OCI-LY7 (cell line): ENCODE results near the gene C14orf132. TPM values are rescaled to one million over a fixed set of nuclear protein-coding genes. Genes with fewer than 3 reads are reported as not detected.
"Not testable (repeated sequence)": the region's sequence is repeated elsewhere in the genome, so short reads cannot be mapped to it uniquely, and the experiment has no call there.

Experiments used
- BruUV-seq: library from RNA; stranded (reverse); fragments of 400-500 nt; replicated peaks from 2 replicates; lab custom pipeline; 2021; lab: Mats Ljungman, UMichigan
- CTCF ChIA-PET: fragments of 300-600 bp; sonication (Branson Sonifier 250); formaldehyde crosslinking; loops from one replicate; lab custom pipeline; 2022; ENCODE audit warnings: antibody characterized with exemption; ENCODE audit not compliant: unreplicated experiment; lab: Charles Lee
- POLR2A ChIA-PET: fragments of 300-600 bp; sonication (Branson Sonifier 250); formaldehyde crosslinking; loops from one replicate; lab custom pipeline; 2022; ENCODE audit warnings: antibody characterized with exemption; lab: Charles Lee
- DNase-seq: peaks from one replicate; pipeline ENCODE4 v3.0.0-alpha.2; 2015; ENCODE audit warnings: low spot score
- H2AFZ ChIP-seq: fragments of 200-600 bp; sonication (generic), shearing (Covaris generic); 2 replicates; pipeline ENCODE4 v1.6.1; 2014; ENCODE audit warnings: mild to moderate bottlenecking, antibody characterized with exemption, low read length, moderate library complexity
- H3K27ac ChIP-seq: fragments of 200-600 bp; sonication (generic); 2 replicates; pipeline ENCODE4 v1.5.1; 2014; ENCODE audit warnings: mixed run types, low read depth, mild to moderate bottlenecking, moderate library complexity, low read length, inconsistent platforms; ENCODE audit not compliant: poor library complexity, severe bottlenecking
- H3K36me3 ChIP-seq: fragments of 200-600 bp; sonication (generic); 2 replicates; pipeline ENCODE4 v1.6.1; 2014; ENCODE audit warnings: mild to moderate bottlenecking, antibody characterized with exemption, low read length, moderate library complexity, mixed read lengths; ENCODE audit not compliant: insufficient read depth
- H3K4me1 ChIP-seq: fragments of 200-600 bp; sonication (generic); 2 replicates; pipeline ENCODE4 v1.5.1; 2014; ENCODE audit warnings: mild to moderate bottlenecking, low read length; ENCODE audit not compliant: insufficient read depth, poor library complexity, severe bottlenecking
- H3K4me2 ChIP-seq: fragments of 200-600 bp; sonication (generic); 2 replicates; pipeline ENCODE4 v1.6.1; 2014; ENCODE audit warnings: mild to moderate bottlenecking, low read length
- H3K4me3 ChIP-seq: fragments of 200-600 bp; sonication (generic); 2 replicates; pipeline ENCODE4 v1.5.1; 2014; ENCODE audit warnings: mild to moderate bottlenecking, low read depth, low read length; ENCODE audit not compliant: poor library complexity, severe bottlenecking
- H3K79me2 ChIP-seq: fragments of 200-600 bp; sonication (generic); 2 replicates; pipeline ENCODE4 v1.6.1; 2016; ENCODE audit warnings: low read depth, mild to moderate bottlenecking, low read length, moderate library complexity, mixed read lengths; ENCODE audit not compliant: insufficient read depth
- H3K9me2 ChIP-seq: fragments of 200-600 bp; sonication (generic); 2 replicates; pipeline ENCODE4 v1.6.1; 2016; ENCODE audit warnings: mild to moderate bottlenecking, low read length, mixed read lengths; ENCODE audit not compliant: insufficient read depth
- H3K9me3 ChIP-seq: fragments of 200-600 bp; sonication (generic); 2 replicates; pipeline ENCODE4 v1.6.1; 2014; ENCODE audit warnings: mild to moderate bottlenecking, mixed run types, low read length, mixed read lengths
- H4K20me1 ChIP-seq: fragments of 200-600 bp; sonication (generic); 2 replicates; pipeline ENCODE4 v1.6.1; 2014; ENCODE audit warnings: mild to moderate bottlenecking, antibody characterized with exemption, low read length, moderate library complexity, mixed read lengths; ENCODE audit not compliant: insufficient read depth
- EZH2phosphoT487 ChIP-seq: fragments of 200-600 bp; sonication (generic); IDR thresholded peaks from 2 replicates; pipeline ENCODE4 v1.6.1; 2018; ENCODE audit warnings: low read depth, borderline replicate concordance, mild to moderate bottlenecking, mixed run types, antibody characterized with exemption, low read length, moderate library complexity, mixed read lengths
- intact Hi-C: fragments of 100-400 bp; cut with micrococcal nuclease; formaldehyde crosslinking; loops from one replicate; pipeline ENCODE4 v1.10.0; 2022; ENCODE audit not compliant: unreplicated experiment
- total RNA-seq, 2 experiments: library from RNA; depleted of rRNA in 1 of 2; stranded (reverse); fragments of >200 nt in 1 of 2; shearing (Covaris generic) in 1 of 2; gene quantifications; 2 replicates each; pipeline ENCODE4 v1.2.3, GENCODE V29; 2014 to 2022
- TF ChIP-seq, protein P1 (sequence below): fragments of 200-600 bp; sonication (generic); conservative IDR thresholded peaks from 2 replicates; pipeline ENCODE4 v1.5.1; 2014; ENCODE audit warnings: mild to moderate bottlenecking, antibody characterized with exemption, low read length, moderate library complexity, mixed read lengths

Gene C14orf132
- total RNA-seq, 2 experiments from 2014 or later = 0.27 TPM; not detected in 1

DNA sequence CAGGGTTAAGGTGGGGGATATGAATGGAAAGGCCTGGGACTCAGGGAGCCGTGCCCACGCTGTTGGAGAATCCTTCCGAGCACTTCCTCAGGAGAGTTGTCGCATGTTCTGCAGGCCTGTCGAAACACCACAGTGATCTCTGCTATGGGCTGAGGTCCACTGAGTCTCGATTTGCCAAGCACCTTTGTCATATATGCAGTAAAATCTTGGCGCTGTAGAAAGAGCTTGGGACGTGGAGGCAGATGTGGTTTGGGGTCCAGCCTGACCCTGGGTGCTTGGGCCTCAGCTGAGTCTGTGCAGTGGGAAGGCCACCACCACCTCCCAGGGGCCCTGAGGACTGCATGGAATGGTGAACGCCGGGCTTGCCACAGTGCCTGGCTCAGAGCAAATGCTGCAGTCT is 32.9 kb downstream of the C14orf132 start:
- Histone ChIP-seq H3K4me2 (no peak overlapping the region), H3K79me2 (no peaks in the 10 kb centered on the region), H3K27ac (no peak overlapping the region), H3K9me2 (no peaks in the 10 kb centered on the region), H4K20me1 (no peaks in the 10 kb centered on the region), H3K4me1 (no peaks in the 10 kb centered on the region), H3K9me3 (no peaks in the 10 kb centered on the region), H3K36me3 (no peaks in the 10 kb centered on the region), H3K4me3 (no peak overlapping the region), H2AFZ (no peak overlapping the region)
- DNase-seq = no peak
- ChIA-PET POLR2A (no interaction called here), CTCF (interaction anchor here (0.6 kb wide), 1 partner anchor 1227 kb away, joined by 3 read pairs; no protein-coding TSS in a partner anchor)
- BruUV-seq = no TSS peak
- TF ChIP-seq EZH2phosphoT487 = no peak
- TF ChIP-seq, protein P1, sequence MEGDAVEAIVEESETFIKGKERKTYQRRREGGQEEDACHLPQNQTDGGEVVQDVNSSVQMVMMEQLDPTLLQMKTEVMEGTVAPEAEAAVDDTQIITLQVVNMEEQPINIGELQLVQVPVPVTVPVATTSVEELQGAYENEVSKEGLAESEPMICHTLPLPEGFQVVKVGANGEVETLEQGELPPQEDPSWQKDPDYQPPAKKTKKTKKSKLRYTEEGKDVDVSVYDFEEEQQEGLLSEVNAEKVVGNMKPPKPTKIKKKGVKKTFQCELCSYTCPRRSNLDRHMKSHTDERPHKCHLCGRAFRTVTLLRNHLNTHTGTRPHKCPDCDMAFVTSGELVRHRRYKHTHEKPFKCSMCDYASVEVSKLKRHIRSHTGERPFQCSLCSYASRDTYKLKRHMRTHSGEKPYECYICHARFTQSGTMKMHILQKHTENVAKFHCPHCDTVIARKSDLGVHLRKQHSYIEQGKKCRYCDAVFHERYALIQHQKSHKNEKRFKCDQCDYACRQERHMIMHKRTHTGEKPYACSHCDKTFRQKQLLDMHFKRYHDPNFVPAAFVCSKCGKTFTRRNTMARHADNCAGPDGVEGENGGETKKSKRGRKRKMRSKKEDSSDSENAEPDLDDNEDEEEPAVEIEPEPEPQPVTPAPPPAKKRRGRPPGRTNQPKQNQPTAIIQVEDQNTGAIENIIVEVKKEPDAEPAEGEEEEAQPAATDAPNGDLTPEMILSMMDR = no peak
- intact Hi-C loops = no loop called here

DNA sequence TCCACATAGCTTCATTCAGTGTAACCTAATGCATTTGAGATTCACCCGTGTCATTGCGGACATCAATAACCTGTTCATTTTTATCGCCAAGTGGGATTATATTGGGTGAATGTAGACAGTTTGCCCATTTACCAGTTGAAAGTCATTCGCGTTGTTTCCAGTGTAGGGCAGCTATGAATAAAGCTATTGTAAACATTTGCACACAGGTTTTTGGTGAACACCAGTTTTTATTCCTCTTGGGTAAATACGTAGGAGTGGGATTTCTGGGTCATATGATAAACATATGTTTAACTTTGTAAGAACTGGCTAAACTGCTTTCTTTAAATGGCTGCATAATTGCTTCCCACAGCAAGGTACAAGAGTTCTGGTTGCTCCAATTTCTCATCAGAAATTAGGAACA is 33.6 kb downstream of the C14orf132 start:
- intact Hi-C loops = no loop called here
- BruUV-seq = no TSS peak

DNA sequence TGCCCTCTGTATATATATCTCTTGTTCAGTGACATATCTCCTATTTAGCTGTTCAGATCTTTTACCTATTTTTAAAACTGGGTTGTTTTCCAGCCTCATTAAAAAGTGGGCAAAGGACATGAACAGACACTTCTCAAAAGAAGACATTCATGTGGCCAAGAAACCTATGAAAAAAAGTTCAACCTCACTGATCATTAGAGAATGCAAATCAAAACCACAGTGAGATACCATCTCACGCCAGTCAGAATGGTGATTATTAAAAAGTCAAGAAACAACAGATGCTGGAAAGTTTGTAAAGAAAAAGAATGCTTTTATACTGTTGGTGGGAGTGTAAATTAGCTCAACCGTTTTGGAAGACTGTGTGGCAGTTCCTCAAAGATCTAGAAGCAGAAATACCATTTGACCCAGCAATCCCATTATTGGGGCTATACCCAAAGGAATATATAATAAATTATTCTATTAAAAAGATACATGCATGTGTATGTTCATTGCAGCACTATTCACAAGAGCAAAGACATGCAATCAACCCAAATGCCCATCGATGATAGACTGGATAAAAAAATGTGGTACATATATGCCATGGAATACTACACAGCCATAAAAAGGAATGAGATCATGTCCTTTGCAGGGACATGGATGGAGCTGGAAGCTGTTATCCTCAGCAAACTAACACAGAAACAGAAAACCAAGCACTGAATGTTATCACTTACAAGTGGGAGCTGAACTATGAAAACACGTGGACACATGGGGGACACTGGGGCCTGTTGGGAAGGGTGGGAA is 34.3 kb downstream of the C14orf132 start:
- H3K27ac ChIP-seq, BruUV-seq, H3K4me3 ChIP-seq, H3K4me1 ChIP-seq, H3K79me2 ChIP-seq, H3K36me3 ChIP-seq, H3K9me3 ChIP-seq, H3K9me2 ChIP-seq, intact Hi-C loops, POLR2A ChIA-PET, H4K20me1 ChIP-seq, H3K4me2 ChIP-seq, CTCF ChIA-PET, DNase-seq, H2AFZ ChIP-seq: not testable (repeated sequence)

More for the DNA sequence above, 33.6 kb downstream of the C14orf132 start:
- H2AFZ ChIP-seq = no peak overlapping the region
- TF ChIP-seq EZH2phosphoT487 = no peak
- TF ChIP-seq, protein P1 = no peak
- no peak overlapping the region for H3K27ac ChIP-seq
- no peak overlapping the region for H3K4me2 ChIP-seq
- POLR2A ChIA-PET = no interaction called here
- no peak overlapping the region for H3K4me3 ChIP-seq
- DNase-seq = no peak
- no peaks in the 10 kb centered on the region for H3K36me3 ChIP-seq
- CTCF ChIA-PET = no interaction called here
- H3K9me3 ChIP-seq = no peaks in the 10 kb centered on the region
- H3K9me2 ChIP-seq = no peaks in the 10 kb centered on the region
- no peaks in the 10 kb centered on the region for H3K4me1 ChIP-seq
- H3K79me2 ChIP-seq = no peaks in the 10 kb centered on the region
- no peaks in the 10 kb centered on the region for H4K20me1 ChIP-seq
